Adrenal gland (tissue), 12 donors: ENCODE data around the gene SMYD2. TPM values are rescaled to one million over a fixed set of nuclear protein-coding genes. Genes with fewer than 3 reads are reported as not detected.
A peak's percentile ranks its signal among the peaks of the same experiment; 100 is the strongest.

ENCODE experiments used
- DNase-seq, 7 donors: peaks; one replicate each; pipeline ENCODE4 v3.0.0-alpha.2; 2019 to 2020
- H3K27ac ChIP-seq, 5 donors: fragments of 200-600 bp; sonication (generic) in 4 of 5; 1 replicate in 3 of 5; 2 replicates in 2 of 5; pipeline versions ENCODE4 v1.5.1 to v1.8.0; 2016 to 2020; ENCODE audit warnings: mild to moderate bottlenecking in 1 of 5
- H3K27me3 ChIP-seq: fragments of 200-600 bp; 2 replicates; pipeline ENCODE4 v1.8.0; 2021
- H3K36me3 ChIP-seq, 2 donors: fragments of 200-600 bp; replicated peaks in 1 of 2; 1 replicate in 1 of 2; 2 replicates in 1 of 2; pipeline versions ENCODE4 v1.5.1 to v1.8.0; 2018 to 2022
- H3K4me1 ChIP-seq, 2 donors: fragments of 200-600 bp; replicated peaks in 1 of 2; 1 replicate in 1 of 2; 2 replicates in 1 of 2; pipeline versions ENCODE4 v1.5.1 to v1.8.0; 2018 to 2021
- H3K4me3 ChIP-seq, 4 donors: fragments of 200-600 bp; sonication (generic) in 3 of 4; one replicate each; pipeline ENCODE4 v1.5.1; 2016 to 2018
- H3K9me3 ChIP-seq, 3 donors: fragments of 200-600 bp; sonication (generic) in 1 of 3; replicated peaks in 1 of 3; 1 replicate in 2 of 3; 2 replicates in 1 of 3; pipeline versions ENCODE4 v1.5.1 to v1.8.0; 2016 to 2021
- CTCF ChIP-seq, 6 experiments: fragments of 450-650 bp in 4 of 6; fragments of 200-600 bp in 2 of 6; sonication (generic) in 1 of 6; IDR thresholded peaks; 1 replicate in 5 of 6; 2 replicates in 1 of 6; pipeline versions ENCODE4 v1.5.1 to v1.8.0; 2016 to 2021; ENCODE audit warnings: antibody characterized with exemption in 6 of 6, mild to moderate bottlenecking in 2 of 6, moderate library complexity in 1 of 6
- POLR2A ChIP-seq, 2 donors: fragments of 450-650 bp; IDR thresholded peaks; one replicate each; pipeline ENCODE4 v1.6.1; 2017; ENCODE audit warnings: antibody characterized with exemption in 2 of 2, mild to moderate bottlenecking in 2 of 2, moderate library complexity in 1 of 2
- WGBS, 4 donors: extraction: QIAGEN DNeasy Blood & Tissue Kit in 2 of 4; methylation state at CpG; one replicate each; pipeline versions ENCODE4 v1.1.5 to v1.1.7; 2013 to 2017; 5-methylcytosine and 5-hydroxymethylcytosine counted together
- intact Hi-C, 2 donors: fragments of 100-400 bp; cut with DNase I; formaldehyde crosslinking; loops; one replicate each; pipeline versions ENCODE4 v1.14.1 to v1.15.0; 2022 to 2023
- polyA plus RNA-seq, 3 donors: library from polyadenylated mRNA; stranded (reverse); fragments of 200-250 nt in 2 of 3; fragments of 350-450 nt in 1 of 3; fragmentation: Illumina TruSeq in 1 of 3; extraction: RNeasy Lipid Tissue Mini Kit (QIAGEN cat#74804) in 1 of 3; gene quantifications; one replicate each; pipeline ENCODE4 v1.2.3, GENCODE V29; 2013 to 2014
- total RNA-seq, 9 donors: library from RNA; depleted of rRNA in 4 of 9; stranded (reverse); fragments of >200 nt in 4 of 9; fragments of 120-200 nt in 1 of 9; fragmentation: NEBNext Ultra II Directional in 1 of 9; extraction: Animal tissue kit (Norgen Biotek cat#: 25700) in 1 of 9; gene quantifications; one replicate each; pipeline versions ENCODE4 v1.1.0 to v1.2.4, GENCODE V29; 2013 to 2023
- donor health status: healthy with polysubstance abuse.
- donor health status: Bipolar disorder and iron deficiency.
- donor health status: DM: yes; HTN: yes; CAD: no.
- donor health status: DM: no; HTN: no; CAD: no.
- donor health status: DM: no; HTN: no; CAD: no.
- donor health status: DM: yes; HTN: yes; CAD: no.

Gene SMYD2
- total and polyA plus RNA-seq, 12 donors = 11.4 to 67.9 (median 23.2) TPM

- intact Hi-C loops = no loop called here
- Histone ChIP-seq H3K9me3 (no peaks in the 10 kb centered on the region), H3K27me3 (peaks cover 7% of the 10 kb centered on the region), H3K4me3 (no peak overlapping the region), H3K27ac (no peak overlapping the region), H3K4me1 (no peaks in the 10 kb centered on the region), H3K36me3 (no peaks in the 10 kb centered on the region)
- TF ChIP-seq CTCF (IDR thresholded peaks at IDR 0.05) = no peak
- TF ChIP-seq POLR2A (IDR thresholded peaks at IDR 0.05) = no peak
- DNase-seq = no peak
- 80 to 92% (median 88%) methylated on average over 2 of the region's 2 CpGs for WGBS, 4 donors
Measured at GRCh38 chr1:214255509-214255908, 25.4 kb upstream of the SMYD2 start.

DNA sequence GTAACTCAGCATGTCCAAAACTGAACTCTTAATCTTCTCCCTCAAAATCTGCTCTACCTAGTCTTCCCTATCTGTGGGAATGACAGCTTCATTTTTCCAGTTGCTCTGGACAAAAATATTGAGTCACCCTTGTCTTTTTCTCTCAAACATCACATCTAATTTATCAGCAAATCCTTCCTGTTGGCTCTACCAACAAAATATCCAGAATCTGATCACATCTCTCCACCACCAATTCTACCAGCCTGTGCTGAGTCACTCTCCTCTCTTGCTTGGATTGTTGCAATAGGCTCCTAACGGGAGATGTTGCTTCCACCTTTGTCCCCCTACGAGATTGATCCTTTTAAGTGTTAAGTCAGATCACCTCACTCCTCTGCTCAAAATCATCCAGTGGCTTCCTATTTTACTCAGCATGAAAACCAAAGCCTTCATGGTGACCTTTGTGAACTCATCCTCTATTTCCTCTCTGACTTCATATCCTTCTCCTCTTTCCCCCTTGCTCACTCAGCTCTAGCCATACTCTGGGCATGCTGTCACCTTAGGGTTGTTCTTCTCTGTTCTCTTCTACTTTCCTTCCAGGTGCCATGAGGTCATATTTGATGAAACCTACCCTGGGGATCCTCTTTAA is 21.5 kb upstream of the SMYD2 start:
- intact Hi-C loops = no loop called here

DNA sequence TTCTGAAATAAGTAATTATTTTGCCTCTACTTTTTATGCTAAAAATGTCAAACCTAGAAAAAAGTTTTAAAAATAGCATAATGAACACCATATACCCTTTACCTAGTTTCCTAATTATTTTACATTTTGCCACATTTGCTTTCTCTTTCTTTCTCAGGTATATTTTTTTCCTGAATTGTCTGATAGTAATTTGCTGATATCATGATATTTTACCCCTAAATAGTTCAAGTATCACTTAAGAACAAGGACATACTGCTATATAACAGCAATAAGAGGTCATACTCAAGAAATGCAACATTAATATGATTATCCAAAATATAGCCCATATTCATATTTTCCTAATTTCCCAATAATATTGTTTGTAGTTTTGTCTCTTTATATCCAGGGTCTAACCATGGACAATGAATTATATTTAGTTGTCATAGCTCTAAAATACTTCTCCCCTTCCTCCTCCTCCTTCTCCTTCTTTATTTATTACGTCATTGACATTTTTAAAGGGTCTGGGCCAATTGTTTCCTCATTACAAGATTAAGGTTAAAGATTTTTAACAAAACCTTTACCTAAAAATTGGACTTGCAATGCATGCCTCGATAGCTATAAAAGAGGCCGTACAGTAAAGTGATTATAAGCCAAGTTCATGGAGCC is 20.3 kb upstream of the SMYD2 start:
- WGBS, 4 donors = 60 to 70% (median 63%) methylated on average over 3 of the region's 3 CpGs
- Histone ChIP-seq H3K9me3 (no peaks in the 10 kb centered on the region), H3K27ac (no peak overlapping the region), H3K4me3 (no peak overlapping the region), H3K36me3 (no peaks in the 10 kb centered on the region), H3K27me3 (peaks cover 28% of the 10 kb centered on the region), H3K4me1 (no peaks in the 10 kb centered on the region)
- intact Hi-C loops = loop anchor here (5.0 to 10.0 kb wide), 2 partner anchors 67 to 354 kb away; no protein-coding TSS in a partner anchor
- no peak for DNase-seq
- TF ChIP-seq POLR2A (IDR thresholded peaks at IDR 0.05) (no peak), CTCF (IDR thresholded peaks at IDR 0.05) (no peak)

More for the DNA sequence above, 21.5 kb upstream of the SMYD2 start:
- TF ChIP-seq CTCF (IDR thresholded peaks at IDR 0.05) (no peak), POLR2A (IDR thresholded peaks at IDR 0.05) (no peak)
- Histone ChIP-seq H3K4me3 (no peak overlapping the region), H3K9me3 (no peaks in the 10 kb centered on the region), H3K27ac (no peak overlapping the region), H3K4me1 (no peaks in the 10 kb centered on the region), H3K27me3 (peaks cover 23% of the 10 kb centered on the region), H3K36me3 (no peaks in the 10 kb centered on the region)
- WGBS, 4 donors = 46 to 67% (median 56%) methylated on average over 2 of the region's 2 CpGs
- DNase-seq = no peak

DNA sequence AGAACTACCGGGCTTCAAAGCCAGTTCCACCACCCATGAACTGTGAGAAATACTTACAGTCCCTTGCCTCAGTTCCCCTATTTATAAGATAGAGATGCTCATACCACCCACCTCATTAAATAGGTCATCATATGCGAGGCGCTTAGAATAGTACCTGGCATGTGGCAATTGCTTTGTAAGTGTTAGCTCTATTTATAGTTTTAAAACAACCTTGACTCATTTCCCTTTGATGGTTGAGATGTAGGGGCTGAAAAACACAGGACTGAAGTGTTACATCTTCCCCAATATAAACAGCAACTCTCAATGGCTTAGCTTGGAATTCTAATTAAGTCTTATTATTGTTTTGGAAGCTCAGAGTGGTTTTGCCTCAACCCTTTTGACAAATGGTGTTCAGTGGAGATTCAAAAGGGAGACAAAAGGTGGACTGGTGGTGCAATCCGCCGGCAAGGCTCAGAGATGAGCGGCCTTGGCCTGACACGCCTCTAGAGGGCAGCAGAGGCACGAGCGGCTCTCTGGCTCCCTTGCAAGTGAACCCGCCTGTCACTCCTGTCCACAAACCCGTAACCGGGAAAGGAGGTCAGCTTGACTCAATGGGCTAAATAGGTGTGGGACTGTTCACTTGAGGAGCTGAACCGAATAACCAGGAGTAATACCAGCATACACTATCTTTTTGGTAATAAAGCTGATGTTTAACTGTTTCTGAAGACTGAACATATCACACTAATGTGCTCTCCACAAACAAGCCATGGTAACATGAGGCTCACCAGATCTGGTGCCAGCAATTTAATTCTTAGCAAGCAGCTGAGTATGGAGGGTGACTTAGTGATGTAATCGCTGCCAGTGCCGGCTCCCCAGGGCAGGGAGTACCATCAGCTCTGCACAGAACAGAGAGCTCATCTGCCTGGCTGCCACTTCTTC is 19.5 kb upstream of the SMYD2 start:
- Histone ChIP-seq H3K9me3 (no peaks in the 10 kb centered on the region), H3K27ac (peak overlapping the region in 1 of 5 donors; percentile 32), H3K27me3 (peaks cover 31% of the 10 kb centered on the region), H3K4me1 (no peaks in the 10 kb centered on the region), H3K36me3 (no peaks in the 10 kb centered on the region), H3K4me3 (no peak overlapping the region)
- TF ChIP-seq CTCF (IDR thresholded peaks at IDR 0.05) = peak; percentile 79 to 97 (median 89)
- no peak for TF ChIP-seq POLR2A (IDR thresholded peaks at IDR 0.05)
- DNase-seq = peak; percentile 72 to 95 (median 86)
- intact Hi-C loops = loop anchor here (5.0 to 10.0 kb wide), 2 partner anchors 66 to 353 kb away; no protein-coding TSS in a partner anchor
- 7 to 13% (median 9%) methylated on average over 11 to 15 of the region's 15 CpGs for WGBS, 4 donors
